CD4-positive, alpha-beta memory T cell (primary cell): ENCODE results near the gene PSMD9. TPM values are rescaled to one million over a fixed set of nuclear protein-coding genes. Genes with fewer than 3 reads are reported as not detected.
A peak's percentile ranks its signal among the peaks of the same experiment; 100 is the strongest.
"Not testable (repeated sequence)": the region's sequence is repeated elsewhere in the genome, so short reads cannot be mapped to it uniquely, and the experiment has no call there.

ENCODE experiments used
- CTCF ChIA-PET: fragments of 350-600 bp; sonication (Branson Sonifier 250); formaldehyde crosslinking; loops from one replicate; lab custom pipeline; 2021; ENCODE audit warnings: inconsistent platforms; ENCODE audit not compliant: partially characterized antibody; lab: Charles Lee
- POLR2A ChIA-PET: fragments of 350-600 bp; sonication (Branson Sonifier 250); formaldehyde crosslinking; loops from one replicate; lab custom pipeline; 2021; ENCODE audit not compliant: partially characterized antibody; lab: Charles Lee
- DNase-seq, 5 donors: peaks; one replicate each; pipeline versions ENCODE4 v3.0.0 to v3.0.0-alpha.2; 2020 to 2022; ENCODE audit warnings: mixed read lengths in 1 of 5
- H3K27ac ChIP-seq: one replicate; pipeline ENCODE4 v1.7.0; 2013; ENCODE audit warnings: low read depth, low read length
- H3K27me3 ChIP-seq: 2 replicates; pipeline ENCODE4 v1.7.0; 2013; ENCODE audit warnings: mild to moderate bottlenecking, low read length, moderate library complexity; ENCODE audit not compliant: insufficient read depth
- H3K36me3 ChIP-seq: 2 replicates; pipeline ENCODE4 v1.7.0; 2013; ENCODE audit warnings: mild to moderate bottlenecking, low read length, moderate library complexity; ENCODE audit not compliant: insufficient read depth
- H3K4me1 ChIP-seq: 2 replicates; pipeline ENCODE4 v1.7.0; 2013; ENCODE audit warnings: mild to moderate bottlenecking, low read length, moderate library complexity; ENCODE audit not compliant: insufficient read depth
- H3K4me3 ChIP-seq, 2 donors: one replicate each; pipeline ENCODE4 v1.7.0; 2013; ENCODE audit warnings: low read length in 2 of 2, mild to moderate bottlenecking in 1 of 2
- H3K9me3 ChIP-seq, 2 donors: one replicate each; pipeline ENCODE4 v1.7.0; 2013; ENCODE audit warnings: low read length in 2 of 2, control low read depth in 1 of 2; ENCODE audit not compliant: control insufficient read depth in 1 of 2
- H3K27ac Mint-ChIP-seq, 7 donors: one replicate each; pipeline ENCODE4 v1.8.0; 2020 to 2021; ENCODE audit warnings: mixed read lengths in 7 of 7, mild to moderate bottlenecking in 6 of 7, inconsistent platforms in 3 of 7, moderate library complexity in 3 of 7
- H3K27me3 Mint-ChIP-seq, 2 donors: one replicate each; pipeline ENCODE4 v1.8.0; 2020 to 2021; ENCODE audit warnings: mixed read lengths in 2 of 2
- H3K36me3 Mint-ChIP-seq, 2 donors: one replicate each; pipeline ENCODE4 v1.8.0; 2020 to 2021; ENCODE audit warnings: mixed read lengths in 2 of 2, inconsistent platforms in 1 of 2, mild to moderate bottlenecking in 1 of 2
- H3K4me1 Mint-ChIP-seq, 4 donors: one replicate each; pipeline ENCODE4 v1.8.0; 2020 to 2021; ENCODE audit warnings: mixed read lengths in 4 of 4, mild to moderate bottlenecking in 1 of 4
- H3K4me3 Mint-ChIP-seq, 8 donors: one replicate each; pipeline ENCODE4 v1.8.0; 2020 to 2021; ENCODE audit warnings: mixed read lengths in 8 of 8, mild to moderate bottlenecking in 7 of 8, moderate library complexity in 6 of 8, inconsistent platforms in 3 of 8
- H3K9me3 Mint-ChIP-seq, 8 donors: one replicate each; pipeline ENCODE4 v1.8.0; 2020 to 2021; ENCODE audit warnings: mixed read lengths in 8 of 8, mild to moderate bottlenecking in 5 of 8, inconsistent platforms in 3 of 8, moderate library complexity in 1 of 8
- intact Hi-C: fragments of 100-400 bp; cut with micrococcal nuclease; formaldehyde crosslinking; loops from one replicate; pipeline ENCODE4 v1.15.1; 2023
- polyA plus RNA-seq, 2 donors: library from polyadenylated mRNA; unstranded; fragments of 300-500 nt; fragmentation: Illumina TruSeq; gene quantifications; one replicate each; pipeline ENCODE4 v1.2.3, GENCODE V29; 2021
- total RNA-seq, 2 experiments: library from RNA; stranded (reverse); gene quantifications; one replicate each; pipeline ENCODE4 v1.2.3, GENCODE V29; 2021

Gene PSMD9
- total and polyA plus RNA-seq, 4 experiments from 2014 or later = 41.4 to 111 (median 68.0) TPM

GRCh38 chr12:121929545-121929944, 41.0 kb downstream of the PSMD9 start:
- peaks cover 0 to 13% of the 10 kb centered on the region in 2 donors for H3K36me3 Mint-ChIP-seq
- H3K9me3 Mint-ChIP-seq, H3K4me1 Mint-ChIP-seq, H3K36me3 ChIP-seq, H3K4me3 Mint-ChIP-seq, H3K27me3 ChIP-seq, H3K27me3 Mint-ChIP-seq, H3K4me3 ChIP-seq, H3K9me3 ChIP-seq, H3K27ac ChIP-seq, H3K4me1 ChIP-seq, H3K27ac Mint-ChIP-seq, DNase-seq, intact Hi-C loops, POLR2A ChIA-PET: not testable (repeated sequence)
- CTCF ChIA-PET = interaction anchor here (0.7 kb wide), 1 partner anchor 11 kb away, joined by 3 read pairs; the partner anchor contains the start of gene CFAP251

DNA sequence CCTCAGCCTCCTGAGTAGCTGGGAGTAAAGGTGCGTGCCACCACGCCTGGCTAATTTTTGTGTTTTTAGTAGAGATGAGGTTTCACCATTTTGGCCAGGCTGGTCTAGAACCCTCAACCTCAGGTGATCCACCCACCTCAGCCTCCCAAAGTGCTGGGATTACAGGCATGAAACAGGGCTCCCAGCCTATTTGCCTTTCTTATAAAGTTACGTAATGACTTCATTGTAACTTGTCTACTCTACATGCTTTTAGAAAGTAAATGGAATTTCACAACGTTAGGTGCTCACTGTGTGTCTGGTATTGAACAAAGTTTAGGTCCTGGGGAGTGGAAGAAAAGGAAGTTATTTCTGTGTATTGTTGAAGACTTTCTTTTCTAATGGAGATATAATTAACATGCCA, 42.3 kb downstream of the PSMD9 start:
- Mint-ChIP-seq H3K27me3 (no peaks in the 10 kb centered on the region), H3K27ac (no peak overlapping the region), H3K36me3 (peaks cover 0 to 15% of the 10 kb centered on the region in 2 donors), H3K4me1 (no peaks in the 10 kb centered on the region), H3K9me3 (no peaks in the 10 kb centered on the region), H3K4me3 (no peak overlapping the region)
- Histone ChIP-seq H3K9me3 (no peaks in the 10 kb centered on the region), H3K27ac (no peak overlapping the region), H3K4me3 (no peak overlapping the region), H3K36me3 (no peaks in the 10 kb centered on the region), H3K4me1 (no peaks in the 10 kb centered on the region), H3K27me3 (no peaks in the 10 kb centered on the region)
- DNase-seq = no peak
- ChIA-PET POLR2A (no interaction called here), CTCF (no interaction called here)
- intact Hi-C loops = no loop called here

DNA sequence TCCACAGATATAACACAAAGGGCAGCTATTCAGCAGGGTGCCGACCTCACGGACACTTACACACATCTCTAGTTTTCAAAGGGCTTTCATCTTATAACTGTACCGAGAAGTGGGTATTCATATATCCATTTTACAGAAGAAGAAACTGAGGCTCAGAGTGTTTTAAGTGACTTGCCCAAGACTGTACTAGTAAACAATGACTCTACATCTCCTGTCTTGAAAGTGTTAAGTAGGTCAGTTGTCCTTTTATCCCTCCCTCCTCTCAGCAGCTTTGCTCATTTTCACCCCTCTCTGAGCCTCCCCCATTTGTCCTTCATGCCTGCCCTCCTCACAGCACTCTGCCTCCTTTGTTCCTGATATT, 43.6 kb downstream of the PSMD9 start:
- no peak overlapping the region for H3K4me3 ChIP-seq
- Mint-ChIP-seq H3K4me1 (no peaks in the 10 kb centered on the region), H3K36me3 (peaks cover 0 to 23% of the 10 kb centered on the region in 2 donors), H3K9me3 (no peaks in the 10 kb centered on the region), H3K27me3 (no peaks in the 10 kb centered on the region), H3K4me3 (no peak overlapping the region), H3K27ac (peak overlapping the region in 1 of 7 donors; percentile 24)
- CTCF ChIA-PET = no interaction called here
- POLR2A ChIA-PET = no interaction called here
- no peak for DNase-seq
- no peaks in the 10 kb centered on the region for H3K27me3 ChIP-seq
- H3K9me3 ChIP-seq = no peaks in the 10 kb centered on the region
- H3K27ac ChIP-seq = no peak overlapping the region
- H3K36me3 ChIP-seq = no peaks in the 10 kb centered on the region
- H3K4me1 ChIP-seq = no peaks in the 10 kb centered on the region
- intact Hi-C loops = no loop called here

GRCh38 chr12:121932914-121933521, 44.4 kb downstream of the PSMD9 start:
- Histone ChIP-seq H3K27me3 (no peaks in the 10 kb centered on the region), H3K4me3 (no peak overlapping the region), H3K27ac (no peak overlapping the region), H3K36me3 (no peaks in the 10 kb centered on the region), H3K9me3 (no peaks in the 10 kb centered on the region), H3K4me1 (no peaks in the 10 kb centered on the region)
- Mint-ChIP-seq H3K27me3 (no peaks in the 10 kb centered on the region), H3K27ac (no peak overlapping the region), H3K4me3 (no peak overlapping the region), H3K9me3 (no peaks in the 10 kb centered on the region), H3K4me1 (peaks cover 0 to 3% (median 1%) of the 10 kb centered on the region in 4 donors), H3K36me3 (peaks cover 0 to 28% of the 10 kb centered on the region in 2 donors)
- no peak for DNase-seq
- intact Hi-C loops = no loop called here
- CTCF ChIA-PET = no interaction called here
- POLR2A ChIA-PET = no interaction called here

DNA sequence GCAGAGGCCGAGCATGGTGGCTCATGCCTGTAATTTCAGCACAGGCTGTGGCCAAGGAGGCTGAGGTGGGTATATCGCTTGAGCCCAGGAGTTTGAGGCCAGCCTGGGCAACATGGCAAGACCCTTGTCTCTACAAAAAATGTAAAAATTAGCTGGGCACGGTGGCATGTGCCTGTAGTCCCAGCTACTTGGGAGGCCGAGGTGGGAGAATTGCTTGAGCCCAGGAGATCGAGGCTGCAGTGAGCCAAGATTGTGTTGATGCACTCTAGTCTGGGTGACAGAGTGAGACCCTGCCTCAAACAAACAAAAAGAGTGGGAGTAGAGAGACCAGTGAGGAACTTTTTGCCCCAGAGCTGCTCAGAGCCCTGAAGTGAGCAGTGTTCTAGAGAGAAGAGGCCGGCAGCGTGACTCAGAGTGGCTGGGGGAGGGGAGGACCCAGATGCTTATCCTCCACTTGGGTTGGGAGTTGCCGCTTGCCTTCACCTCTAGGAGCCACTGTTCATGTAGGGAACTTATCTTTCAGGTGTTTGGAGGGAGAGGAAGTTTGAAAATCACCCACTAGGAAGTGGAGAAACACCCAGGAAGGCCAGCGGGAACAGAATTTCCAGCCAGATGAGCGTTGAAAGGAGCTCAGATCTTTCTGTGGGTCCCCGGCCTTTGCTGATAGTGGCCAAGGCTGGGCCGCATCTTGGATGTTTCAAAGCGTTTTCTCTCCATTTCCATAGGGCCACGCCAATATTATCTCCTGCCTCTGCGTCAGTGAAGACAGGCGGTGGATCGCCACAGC, 45.1 kb downstream of the PSMD9 start:
- POLR2A ChIA-PET = no interaction called here
- Mint-ChIP-seq H3K36me3 (peaks cover 0 to 28% of the 10 kb centered on the region in 2 donors), H3K27ac (no peak overlapping the region), H3K4me1 (peaks cover 0 to 3% (median 1%) of the 10 kb centered on the region in 4 donors), H3K4me3 (no peak overlapping the region), H3K9me3 (no peaks in the 10 kb centered on the region), H3K27me3 (no peaks in the 10 kb centered on the region)
- no peaks in the 10 kb centered on the region for H3K27me3 ChIP-seq
- no peak for DNase-seq
- no peak overlapping the region for H3K4me3 ChIP-seq
- intact Hi-C loops = no loop called here
- CTCF ChIA-PET = no interaction called here
- no peaks in the 10 kb centered on the region for H3K36me3 ChIP-seq
- no peak overlapping the region for H3K27ac ChIP-seq
- H3K4me1 ChIP-seq = no peaks in the 10 kb centered on the region
- H3K9me3 ChIP-seq = no peaks in the 10 kb centered on the region

- no peak overlapping the region for H3K27ac ChIP-seq
- POLR2A ChIA-PET = no interaction called here
- no peaks in the 10 kb centered on the region for H3K9me3 ChIP-seq
- no peak overlapping the region for H3K4me3 ChIP-seq
- Mint-ChIP-seq H3K4me1 (peaks cover 0 to 3% (median 1%) of the 10 kb centered on the region in 4 donors), H3K27ac (no peak overlapping the region), H3K4me3 (no peak overlapping the region), H3K9me3 (no peaks in the 10 kb centered on the region), H3K27me3 (no peaks in the 10 kb centered on the region), H3K36me3 (peaks cover 0 to 28% of the 10 kb centered on the region in 2 donors)
- H3K27me3 ChIP-seq = no peaks in the 10 kb centered on the region
- no peaks in the 10 kb centered on the region for H3K4me1 ChIP-seq
- DNase-seq = no peak
- CTCF ChIA-PET = no interaction called here
- intact Hi-C loops = no loop called here
- no peaks in the 10 kb centered on the region for H3K36me3 ChIP-seq
Observed at GRCh38 chr12:121934309-121934664, 45.7 kb downstream of the PSMD9 start.

GRCh38 chr12:121937654-121938053, 49.1 kb downstream of the PSMD9 start:
- H3K36me3 Mint-ChIP-seq = peaks cover 0 to 23% of the 10 kb centered on the region in 2 donors
- no peak for DNase-seq
- H3K4me1 Mint-ChIP-seq = peaks cover 0 to 3% (median 1%) of the 10 kb centered on the region in 4 donors
- ChIA-PET POLR2A (no interaction called here), CTCF (no interaction called here)
- H3K27me3 Mint-ChIP-seq = no peaks in the 10 kb centered on the region
- H3K27ac Mint-ChIP-seq = no peak overlapping the region
- Histone ChIP-seq H3K27ac (no peak overlapping the region), H3K27me3 (no peaks in the 10 kb centered on the region), H3K4me1 (no peaks in the 10 kb centered on the region), H3K9me3 (no peaks in the 10 kb centered on the region), H3K4me3 (no peak overlapping the region), H3K36me3 (no peaks in the 10 kb centered on the region)
- intact Hi-C loops = no loop called here
- H3K4me3 Mint-ChIP-seq = no peak overlapping the region
- H3K9me3 Mint-ChIP-seq = no peaks in the 10 kb centered on the region
